H1 (cell line): Measurements from ENCODE around the gene EGLN2. TPM values are rescaled to one million over a fixed set of nuclear protein-coding genes. Genes with fewer than 3 reads are reported as not detected.
"Not testable (repeated sequence)": the region's sequence is repeated elsewhere in the genome, so short reads cannot be mapped to it uniquely, and the experiment has no call there.

Experiments used
- CTCF ChIA-PET: fragments of 300-600 bp; sonication (Branson Sonifier 250); formaldehyde crosslinking; loops from one replicate; lab custom pipeline; 2021; ENCODE audit not compliant: partially characterized antibody; lab: Charles Lee
- POLR2A ChIA-PET: fragments of 300-600 bp; sonication (Branson Sonifier 250); formaldehyde crosslinking; loops from one replicate; lab custom pipeline; 2021; ENCODE audit warnings: inconsistent platforms; ENCODE audit not compliant: partially characterized antibody; lab: Charles Lee
- DNase-seq, 2 experiments: peaks; one replicate each; pipeline versions ENCODE4 v3.0.0 to v3.0.0-alpha.2; 2010 to 2022; ENCODE audit warnings: low spot score in 2 of 2, low read depth in 1 of 2, mixed read lengths in 1 of 2
- FAIRE-seq: peaks from 2 replicates; lab custom pipeline; 2011; peaks lifted over from hg19 to GRCh38; lab: Jason Lieb, UNC
- H2AFZ ChIP-seq: 2 replicates; pipeline ENCODE4 v1.8.1; 2012; ENCODE audit warnings: low read length, inconsistent platforms
- H2AK5ac ChIP-seq: 2 replicates; pipeline ENCODE4 v1.6.1; 2013; ENCODE audit warnings: low read depth, low read length
- H2BK120ac ChIP-seq: replicated peaks from 2 replicates; pipeline ENCODE3; 2013; ENCODE audit warnings: low read depth, low read length, inconsistent platforms
- H2BK12ac ChIP-seq: 2 replicates; pipeline ENCODE4 v1.6.1; 2013; ENCODE audit warnings: low read depth, low read length
- H2BK15ac ChIP-seq: 2 replicates; pipeline ENCODE4 v1.6.1; 2013; ENCODE audit warnings: low read length
- H2BK20ac ChIP-seq: 2 replicates; pipeline ENCODE4 v1.6.1; 2013; ENCODE audit warnings: low read length
- H2BK5ac ChIP-seq: 2 replicates; pipeline ENCODE4 v1.6.1; 2013; ENCODE audit warnings: low read depth, low read length
- H3K14ac ChIP-seq: 2 replicates; pipeline ENCODE4 v1.6.1; 2013; ENCODE audit warnings: inconsistent platforms; ENCODE audit not compliant: insufficient read length
- H3K18ac ChIP-seq: 2 replicates; pipeline ENCODE4 v1.6.1; 2013; ENCODE audit warnings: low read length; ENCODE audit errors: extremely low read depth
- H3K23ac ChIP-seq: 2 replicates; pipeline ENCODE4 v1.6.1; 2013; ENCODE audit warnings: inconsistent platforms; ENCODE audit not compliant: insufficient read length
- H3K23me2 ChIP-seq: 2 replicates; pipeline ENCODE4 v1.6.1; 2013; ENCODE audit warnings: low read depth, low read length
- H3K27ac ChIP-seq: 2 replicates; pipeline ENCODE4 v1.6.1; 2011; ENCODE audit warnings: low read depth, low read length, inconsistent platforms
- H3K27me3 ChIP-seq, 4 experiments: replicated peaks in 1 of 4; 1 replicate in 1 of 4; 2 replicates in 3 of 4; pipeline versions ENCODE4 v1.6.1 to v1.8.1; 2011 to 2013; ENCODE audit warnings: low read length in 3 of 4, mild to moderate bottlenecking in 3 of 4, inconsistent platforms in 2 of 4, mixed read lengths in 2 of 4, moderate library complexity in 1 of 4; ENCODE audit not compliant: control insufficient read depth in 3 of 4, insufficient read depth in 3 of 4; ENCODE audit errors: extremely low read depth in 1 of 4
- H3K36me3 ChIP-seq, 4 experiments: 2 replicates each; pipeline versions ENCODE4 v1.6.1 to v1.8.1; 2011 to 2013; ENCODE audit warnings: mild to moderate bottlenecking in 4 of 4, low read length in 3 of 4, moderate library complexity in 2 of 4, control low read depth in 1 of 4, inconsistent platforms in 1 of 4; ENCODE audit not compliant: insufficient read depth in 4 of 4, control insufficient read depth in 2 of 4
- H3K4ac ChIP-seq: replicated peaks from 2 replicates; pipeline ENCODE3; 2013; ENCODE audit warnings: low read length, low read depth, mixed read lengths, inconsistent platforms; ENCODE audit not compliant: insufficient read length
- H3K4me1 ChIP-seq, 4 experiments: replicated peaks in 1 of 4; 1 replicate in 1 of 4; 2 replicates in 3 of 4; pipeline versions ENCODE4 v1.6.1 to v1.8.1; 2011 to 2013; ENCODE audit warnings: low read length in 3 of 4, inconsistent platforms in 2 of 4, mixed read lengths in 1 of 4; ENCODE audit not compliant: insufficient read depth in 4 of 4, control insufficient read depth in 3 of 4
- H3K4me2 ChIP-seq, 2 experiments: 2 replicates each; pipeline versions ENCODE4 v1.6.1 to v1.8.1; 2011 to 2013; ENCODE audit warnings: low read depth in 2 of 2, low read length in 2 of 2, control low read depth in 1 of 2, inconsistent platforms in 1 of 2, mild to moderate bottlenecking in 1 of 2; ENCODE audit not compliant: insufficient read depth in 1 of 2
- H3K4me3 ChIP-seq, 4 experiments: fragments of 200-600, 300-600 bp in 1 of 4; sonication (generic), shearing (Covaris generic), sonication (Bioruptor Twin) in 1 of 4; 2 replicates each; pipeline versions ENCODE4 v1.5.1 to v1.8.1; 2011 to 2016; ENCODE audit warnings: low read length in 4 of 4, low read depth in 3 of 4, control low read depth in 2 of 4, inconsistent platforms in 2 of 4, mild to moderate bottlenecking in 2 of 4, mixed read lengths in 1 of 4, moderate library complexity in 1 of 4; ENCODE audit not compliant: insufficient read depth in 2 of 4; ENCODE audit errors: extremely low read depth in 1 of 4
- H3K56ac ChIP-seq: replicated peaks from 2 replicates; pipeline ENCODE3; 2013; ENCODE audit warnings: low read depth, mild to moderate bottlenecking, mixed read lengths, low read length, inconsistent platforms; ENCODE audit not compliant: insufficient read length
- H3K79me1 ChIP-seq: 2 replicates; pipeline ENCODE4 v1.6.1; 2013; ENCODE audit warnings: low read depth, low read length, control low read depth
- H3K79me2 ChIP-seq, 2 experiments: 2 replicates each; pipeline versions ENCODE4 v1.6.1 to v1.8.1; 2012 to 2013; ENCODE audit warnings: low read length in 2 of 2, mild to moderate bottlenecking in 2 of 2, inconsistent platforms in 1 of 2; ENCODE audit not compliant: insufficient read depth in 2 of 2, control insufficient read depth in 1 of 2
- H3K9ac ChIP-seq, 4 experiments: replicated peaks in 1 of 4; 1 replicate in 1 of 4; 2 replicates in 3 of 4; pipeline versions ENCODE4 v1.6.1 to v1.8.1; 2011 to 2013; ENCODE audit warnings: low read depth in 3 of 4, low read length in 3 of 4, control low read depth in 2 of 4, mild to moderate bottlenecking in 2 of 4, moderate library complexity in 2 of 4, inconsistent platforms in 1 of 4; ENCODE audit errors: extremely low read depth in 1 of 4
- H3K9me3 ChIP-seq, 2 experiments: 2 replicates each; pipeline versions ENCODE4 v1.6.1 to v1.8.1; 2012 to 2013; ENCODE audit warnings: mild to moderate bottlenecking in 2 of 2, moderate library complexity in 2 of 2, control low read depth in 1 of 2, inconsistent platforms in 1 of 2, low read depth in 1 of 2, low read length in 1 of 2, mixed read lengths in 1 of 2; ENCODE audit not compliant: insufficient read depth in 2 of 2
- H4K20me1 ChIP-seq, 2 experiments: replicated peaks in 1 of 2; 2 replicates each; pipeline versions ENCODE3 to v1.8.1; 2011 to 2013; ENCODE audit warnings: inconsistent platforms in 2 of 2, low read length in 2 of 2, mild to moderate bottlenecking in 1 of 2; ENCODE audit not compliant: insufficient read depth in 2 of 2, control insufficient read depth in 1 of 2
- H4K5ac ChIP-seq: 2 replicates; pipeline ENCODE4 v1.6.1; 2013; ENCODE audit warnings: low read length, low read depth, mixed read lengths, inconsistent platforms; ENCODE audit not compliant: insufficient read length
- H4K8ac ChIP-seq: 2 replicates; pipeline ENCODE4 v1.8.0; 2013; ENCODE audit warnings: mild to moderate bottlenecking, moderate library complexity, low read length, inconsistent platforms; ENCODE audit not compliant: insufficient read depth; ENCODE audit errors: extremely low read depth
- H4K91ac ChIP-seq: replicated peaks from 2 replicates; pipeline ENCODE3; 2013; ENCODE audit warnings: low read length, mixed read lengths, inconsistent platforms; ENCODE audit not compliant: insufficient read length
- WGBS, 2 experiments: shearing (Covaris generic) in 1 of 2; methylation state at CpG; one replicate each; pipeline versions ENCODE4 v1.1.6 to v1.1.7; 2013 to 2015; ENCODE audit warnings: low lambda C conversion rate in 2 of 2, mixed read lengths in 2 of 2, inconsistent platforms in 1 of 2, low coverage in 1 of 2, missing lambda C conversion rate in 1 of 2; ENCODE audit not compliant: insufficient replicate concordance in 2 of 2, insufficient coverage in 1 of 2, insufficient read length in 1 of 2; ENCODE audit errors: extremely low coverage in 1 of 2, missing lambda C conversion rate in 1 of 2; 5-methylcytosine and 5-hydroxymethylcytosine counted together
- polyA plus RNA-seq, 7 experiments: library from polyadenylated mRNA; depleted of rRNA in 3 of 7; stranded (reverse) in 5 of 7; unstranded in 2 of 7; fragments of >200 nt in 5 of 7; fragments of 200-250 nt in 2 of 7; gene quantifications; 1 replicate in 5 of 7; 2 replicates in 1 of 7; 4 replicates in 1 of 7; pipeline versions ENCODE4 v1.2.1 to v1.2.3, GENCODE V29; 2011 to 2013; ENCODE audit warnings: missing spikeins in 2 of 7, mixed read lengths in 2 of 7
- total RNA-seq: library from RNA; stranded (reverse); fragmentation: NEBNext Ultra II Directional; extraction: Animal tissue kit (Norgen Biotek cat#: 25700); gene quantifications from 2 replicates; pipeline ENCODE4 v1.2.1, GENCODE V29; 2021

Gene EGLN2
- total and polyA plus RNA-seq, 2 of the 8 experiments (the other 6 are each of a cell fraction or from before 2014, with no cell fraction given) = 86.9 to 103 TPM

GRCh38 chr19:40784146-40784545 lies 14.8 kb upstream of the EGLN2 start:
- H3K56ac ChIP-seq, H2BK12ac ChIP-seq, H3K9me3 ChIP-seq, H3K79me1 ChIP-seq, DNase-seq, H4K5ac ChIP-seq, H3K4me3 ChIP-seq, H3K9ac ChIP-seq, H4K91ac ChIP-seq, H2AFZ ChIP-seq, H3K18ac ChIP-seq, H2BK20ac ChIP-seq, H3K4me2 ChIP-seq, H3K14ac ChIP-seq, H3K4me1 ChIP-seq, H2BK120ac ChIP-seq, H3K27me3 ChIP-seq, H4K20me1 ChIP-seq, H3K36me3 ChIP-seq, H2BK15ac ChIP-seq, H2AK5ac ChIP-seq, H2BK5ac ChIP-seq, H3K79me2 ChIP-seq, H4K8ac ChIP-seq, H3K23ac ChIP-seq, H3K27ac ChIP-seq, FAIRE-seq, H3K23me2 ChIP-seq, H3K4ac ChIP-seq: not testable (repeated sequence)
- ChIA-PET CTCF (interaction anchor here (0.8 to 1.9 kb wide), 2 partner anchors 14 to 30 kb away, joined by 3 to 6 read pairs; partner anchors contain the start of gene EGLN2), POLR2A (interaction anchor here (0.7 to 3.0 kb wide), 2 partner anchors 12 to 14 kb away, joined by 6 to 8 read pairs; partner anchors contain the start of gene EGLN2)
- 93% methylated on average over 2 of the region's 2 CpGs; no CpG with 5 or more reads in 1 of the 2 experiments for WGBS, 2 experiments
